ENCODE measurements around the gene FIS1.
"Not testable (repeated sequence)": the region's sequence is repeated elsewhere in the genome, so short reads cannot be mapped to it uniquely, and the experiment has no call there.

FIS1 gene

GRCh38 chr7:101203740-101204738 lies 40.8 kb downstream of the FIS1 start:
- DNase-seq = peak; percentile 13

- no peak for DNase-seq
Measured at GRCh38 chr7:101202603-101202918, 42.3 kb downstream of the FIS1 start.

GRCh38 chr7:101201695-101202602 lies 42.9 kb downstream of the FIS1 start:
- DNase-seq = no peak

GRCh38 chr7:101200862-101201599 lies 43.9 kb downstream of the FIS1 start, which contains the start of gene MOGAT3:
TSS of gene MOGAT3 (minus strand) at chr7:101201036. CDS start at chr7:101200854, 182 bp downstream.
- DNase-seq = no peak

- DNase-seq = no peak
Measured at GRCh38 chr7:101200504-101200861, 44.4 kb downstream of the FIS1 start.

GRCh38 chr7:101199522-101199921 lies 45.4 kb downstream of the FIS1 start:
- not testable (repeated sequence) for DNase-seq

- no peak for DNase-seq
Measured at GRCh38 chr7:101198476-101198875, 46.4 kb downstream of the FIS1 start.

- no peak for DNase-seq
Measured at GRCh38 chr7:101197991-101198390, 46.9 kb downstream of the FIS1 start.

GRCh38 chr7:101195884-101196283 lies 49.0 kb downstream of the FIS1 start:
- no peak for DNase-seq
